Measurements from ENCODE around the gene NBPF6.

GRCh38 chr1:108502624-108503023 is 52.5 kb downstream of the NBPF6 start:
- TF ChIP-seq POLR2A (IDR thresholded peaks at IDR 0.05; ENCODE audit: low read depth, low read length) (no peak), POLR2AphosphoS5 (IDR thresholded peaks at IDR 0.05; ENCODE audit: low read depth, low read length) (no peak), PAX5 (IDR thresholded peaks at IDR 0.05; ENCODE audit: insufficient read depth, low read length, severe bottlenecking) (no peak), SPI1 (IDR thresholded peaks at IDR 0.05; ENCODE audit: low read depth, low read length) (no peak)
